A549 (cell line): Measurements from ENCODE around the gene IRF9. TPM values are rescaled to one million over a fixed set of nuclear protein-coding genes. Genes with fewer than 3 reads are reported as not detected.
A peak's percentile ranks its signal among the peaks of the same experiment; 100 is the strongest.

Experiments used
- CBX2 ChIP-seq: fragments of 200-600 bp; sonication (generic); IDR thresholded peaks from 2 replicates; pipeline ENCODE4 v1.6.1; 2016; ENCODE audit warnings: low read depth, mild to moderate bottlenecking, borderline replicate concordance
- CBX8 ChIP-seq: fragments of 200-600 bp; sonication (generic); IDR thresholded peaks from 2 replicates; pipeline ENCODE4 v1.6.1; 2016
- CEBPB ChIP-seq, 2 experiments: fragments of >200 bp in 1 of 2; sonication (Bioruptor Twin) in 1 of 2; formaldehyde crosslinking in 1 of 2; IDR thresholded peaks; 2 replicates each; pipeline ENCODE4 v1.6.1; 2012 to 2016
- CTCF ChIP-seq: fragments of >200 bp; sonication (Bioruptor Twin); formaldehyde crosslinking; IDR thresholded peaks from 3 replicates; pipeline ENCODE4 v1.5.1; 2016
- EHF ChIP-seq: fragments of 250-450 bp; sonication (Bioruptor Pico); IDR thresholded peaks from 2 replicates; pipeline ENCODE4 v1.5.0; 2020; ENCODE audit warnings: mild to moderate bottlenecking
- EHMT2 ChIP-seq: fragments of 200-600 bp; sonication (generic); IDR thresholded peaks from 2 replicates; pipeline ENCODE4 v1.6.1; 2016; ENCODE audit warnings: antibody characterized with exemption, low read depth, mild to moderate bottlenecking, moderate library complexity
- ELK1 ChIP-seq: fragments of 150-350 bp; IDR thresholded peaks from 2 replicates; pipeline ENCODE4 v1.6.1; 2014; ENCODE audit warnings: low read depth, mild to moderate bottlenecking, low read length
- EP300 ChIP-seq, 2 experiments: fragments of >200 bp; sonication (Bioruptor Twin); formaldehyde crosslinking; IDR thresholded peaks; 2 replicates in 1 of 2; 3 replicates in 1 of 2; pipeline ENCODE4 v1.6.1; 2016 to 2017
- ESRRA ChIP-seq: fragments of 150-350 bp; IDR thresholded peaks from 2 replicates; pipeline ENCODE4 v1.6.1; 2014; ENCODE audit warnings: mild to moderate bottlenecking, low read length, borderline replicate concordance
- FOXS1 ChIP-seq: fragments of 250-450 bp; sonication (Bioruptor Pico); IDR thresholded peaks from 2 replicates; pipeline ENCODE4 v1.5.0; 2020; ENCODE audit warnings: mild to moderate bottlenecking, moderate library complexity
- HDAC2 ChIP-seq: fragments of 200-600 bp; sonication (generic); IDR thresholded peaks from 2 replicates; pipeline ENCODE4 v1.6.1; 2016
- HEYL ChIP-seq: fragments of 250-450 bp; sonication (Bioruptor Pico); IDR thresholded peaks from 2 replicates; pipeline ENCODE4 v1.8.0; 2021; ENCODE audit warnings: mild to moderate bottlenecking, moderate library complexity
- HOXA7 ChIP-seq: fragments of 250-450 bp; sonication (Bioruptor Pico); IDR thresholded peaks from 2 replicates; pipeline ENCODE4 v1.5.0; 2020; ENCODE audit warnings: mild to moderate bottlenecking, moderate library complexity
- HOXB13 ChIP-seq: fragments of 250-450 bp; sonication (Bioruptor Pico); IDR thresholded peaks from 2 replicates; pipeline ENCODE4 v1.5.0; 2020; ENCODE audit warnings: low read depth, mild to moderate bottlenecking, moderate library complexity
- HOXB5 ChIP-seq: fragments of 250-450 bp; sonication (Bioruptor Pico); IDR thresholded peaks from 2 replicates; pipeline ENCODE4 v1.5.0; 2020; ENCODE audit warnings: mild to moderate bottlenecking, moderate library complexity
- JUN ChIP-seq, 2 experiments: fragments of >200 bp; sonication (Bioruptor Twin); formaldehyde crosslinking; IDR thresholded peaks; 2 replicates in 1 of 2; 3 replicates in 1 of 2; pipeline ENCODE4 v1.6.1; 2016 to 2017
- JUNB ChIP-seq: fragments of >200 bp; sonication (Bioruptor Twin); formaldehyde crosslinking; IDR thresholded peaks from 2 replicates; pipeline ENCODE4 v1.6.1; 2016
- KDM1A ChIP-seq: fragments of 200-600 bp; sonication (generic); IDR thresholded peaks from 2 replicates; pipeline ENCODE4 v1.6.1; 2016; ENCODE audit warnings: low read depth, mild to moderate bottlenecking
- KDM5A ChIP-seq: fragments of 200-600 bp; sonication (generic); IDR thresholded peaks from 2 replicates; pipeline ENCODE4 v1.6.1; 2016; ENCODE audit warnings: antibody characterized with exemption, mild to moderate bottlenecking
- MAFK ChIP-seq: fragments of 450-650 bp; IDR thresholded peaks from 2 replicates; pipeline ENCODE4 v1.6.1; 2014; ENCODE audit not compliant: partially characterized antibody
- MAZ ChIP-seq: fragments of 150-350 bp; IDR thresholded peaks from 2 replicates; pipeline ENCODE4 v1.6.1; 2014; ENCODE audit warnings: antibody characterized with exemption, low read depth, low read length, borderline replicate concordance
- MYC ChIP-seq: IDR thresholded peaks from 2 replicates; pipeline ENCODE4 v1.6.1; 2012; ENCODE audit warnings: mild to moderate bottlenecking, inconsistent platforms, low read length, improper control_type of control experiment, borderline replicate concordance
- NFE2L2 ChIP-seq: fragments of 150-350 bp; conservative IDR thresholded peaks from 2 replicates; pipeline ENCODE4 v1.6.1; 2014; ENCODE audit warnings: low read length
- NPAS2 ChIP-seq: fragments of 250-450 bp; sonication (Bioruptor Pico); IDR thresholded peaks from 2 replicates; pipeline ENCODE4 v1.8.0; 2022; ENCODE audit warnings: mild to moderate bottlenecking, moderate library complexity, borderline replicate concordance
- NR3C1 ChIP-seq: fragments of >200 bp; sonication (Bioruptor Twin); formaldehyde crosslinking; IDR thresholded peaks from 3 replicates; pipeline ENCODE4 v1.6.1; 2017
- PHF8 ChIP-seq: fragments of 200-600 bp; sonication (generic); IDR thresholded peaks from 2 replicates; pipeline ENCODE4 v1.6.1; 2016; ENCODE audit warnings: low read depth, mild to moderate bottlenecking, antibody characterized with exemption, moderate library complexity, borderline replicate concordance
- POLR2A ChIP-seq: IDR thresholded peaks from 2 replicates; pipeline ENCODE4 v1.6.1; 2012; ENCODE audit warnings: mild to moderate bottlenecking, low read length
- POLR2AphosphoS2 ChIP-seq: conservative IDR thresholded peaks from 2 replicates; pipeline ENCODE4 v1.6.1; 2012; ENCODE audit warnings: low read length, improper control_type of control experiment, inconsistent platforms
- RAD21 ChIP-seq, 2 experiments: fragments of >200 bp in 1 of 2; sonication (Bioruptor Twin) in 1 of 2; formaldehyde crosslinking in 1 of 2; IDR thresholded peaks in 1 of 2; conservative IDR thresholded peaks in 1 of 2; 2 replicates in 1 of 2; 3 replicates in 1 of 2; pipeline ENCODE4 v1.6.1; 2012 to 2018; ENCODE audit warnings: inconsistent platforms in 1 of 2
- RARB ChIP-seq: fragments of 250-450 bp; sonication (Bioruptor Pico); IDR thresholded peaks from 2 replicates; pipeline ENCODE4 v1.8.0; 2021; ENCODE audit warnings: mild to moderate bottlenecking, moderate library complexity
- RFX5 ChIP-seq: fragments of 450-650 bp; IDR thresholded peaks from 2 replicates; pipeline ENCODE4 v1.7.1; 2014; ENCODE audit warnings: antibody characterized with exemption, mild to moderate bottlenecking, moderate library complexity
- RNF2 ChIP-seq: fragments of 200-600 bp; sonication (generic); IDR thresholded peaks from 2 replicates; pipeline ENCODE4 v1.6.1; 2016; ENCODE audit warnings: low read depth, mild to moderate bottlenecking, antibody characterized with exemption, moderate library complexity, borderline replicate concordance
- SMC3 ChIP-seq: fragments of >200 bp; sonication (Bioruptor Twin); formaldehyde crosslinking; IDR thresholded peaks from 3 replicates; pipeline ENCODE4 v1.6.1; 2018; ENCODE audit warnings: inconsistent platforms
- SREBF2 ChIP-seq: fragments of 450-650 bp; IDR thresholded peaks from 2 replicates; pipeline ENCODE4 v1.6.1; 2014; ENCODE audit warnings: mild to moderate bottlenecking, moderate library complexity
- TFCP2L1 ChIP-seq: fragments of 250-450 bp; sonication (Bioruptor Pico); IDR thresholded peaks from 2 replicates; pipeline ENCODE4 v1.5.0; 2021; ENCODE audit warnings: mild to moderate bottlenecking
- TP53 ChIP-seq: fragments of 250-450 bp; sonication (Bioruptor Pico); IDR thresholded peaks from 2 replicates; pipeline ENCODE4 v1.5.0; 2021; ENCODE audit warnings: mild to moderate bottlenecking, moderate library complexity
- ZFP36 ChIP-seq: fragments of 450-650 bp; IDR thresholded peaks from 2 replicates; pipeline ENCODE4 v1.6.1; 2014; ENCODE audit warnings: borderline replicate concordance; ENCODE audit not compliant: partially characterized antibody
- ZSCAN20 ChIP-seq: fragments of 250-450 bp; sonication (Bioruptor Pico); IDR thresholded peaks from 2 replicates; pipeline ENCODE4 v1.8.0; 2022; ENCODE audit warnings: mild to moderate bottlenecking, moderate library complexity
- polyA plus RNA-seq, 4 experiments: library from polyadenylated mRNA; depleted of rRNA in 3 of 4; stranded (reverse); fragments of >200 nt; fragmentation: RNase III in 1 of 4; extraction: RNeasy Plus Mini Kit Qiagen cat#74134 plus additional on column Dnase treatment in 1 of 4; gene quantifications; 2 replicates in 3 of 4; 3 replicates in 1 of 4; pipeline ENCODE4 v1.2.3, GENCODE V29; 2011 to 2017
- TF ChIP-seq, protein P1 (sequence below): fragments of >200 bp; sonication (Bioruptor Twin); formaldehyde crosslinking; IDR thresholded peaks from 3 replicates; pipeline ENCODE4 v1.6.1; 2016
- TF ChIP-seq, protein P2 (sequence below): IDR thresholded peaks from 2 replicates; pipeline ENCODE4 v1.6.1; 2012

Gene IRF9
- polyA plus RNA-seq, 2 of the 4 experiments (the other 2 are of a cell fraction), result 19.0 to 23.1 TPM

GRCh38 chr14:24195186-24196070 is 34.4 kb downstream of the IRF9 start, which contains the start of gene TM9SF1 (continued):
- TF ChIP-seq EHF, result no peak
- no peak for TF ChIP-seq CBX8
- TF ChIP-seq CTCF, result no peak
- TF ChIP-seq NPAS2 (CRISPR knock-in tag), result no peak
- peak; percentile 17; the same call in 1 of the 2 replicates for TF ChIP-seq HOXB5 (CRISPR knock-in tag)
- no peak for TF ChIP-seq POLR2AphosphoS2
- TF ChIP-seq HOXB13 (CRISPR knock-in tag), result no peak
- TF ChIP-seq RNF2, result peak; percentile 76; the same call in 1 of the 2 replicates
- TF ChIP-seq NR3C1, result no peak
- TF ChIP-seq JUNB, result no peak
- peak; percentile 50; the same call in 1 of the 2 replicates for TF ChIP-seq KDM5A
- TF ChIP-seq, protein P1, sequence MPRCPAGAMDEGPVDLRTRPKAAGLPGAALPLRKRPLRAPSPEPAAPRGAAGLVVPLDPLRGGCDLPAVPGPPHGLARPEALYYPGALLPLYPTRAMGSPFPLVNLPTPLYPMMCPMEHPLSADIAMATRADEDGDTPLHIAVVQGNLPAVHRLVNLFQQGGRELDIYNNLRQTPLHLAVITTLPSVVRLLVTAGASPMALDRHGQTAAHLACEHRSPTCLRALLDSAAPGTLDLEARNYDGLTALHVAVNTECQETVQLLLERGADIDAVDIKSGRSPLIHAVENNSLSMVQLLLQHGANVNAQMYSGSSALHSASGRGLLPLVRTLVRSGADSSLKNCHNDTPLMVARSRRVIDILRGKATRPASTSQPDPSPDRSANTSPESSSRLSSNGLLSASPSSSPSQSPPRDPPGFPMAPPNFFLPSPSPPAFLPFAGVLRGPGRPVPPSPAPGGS, result no peak
- TF ChIP-seq ZSCAN20 (CRISPR knock-in tag), result no peak
- TF ChIP-seq RAD21 (conservative IDR thresholded peaks at IDR 0.05 in 1 of 2, IDR thresholded peaks at IDR 0.05 in 1 of 2), result no peak
- TF ChIP-seq, protein P2, sequence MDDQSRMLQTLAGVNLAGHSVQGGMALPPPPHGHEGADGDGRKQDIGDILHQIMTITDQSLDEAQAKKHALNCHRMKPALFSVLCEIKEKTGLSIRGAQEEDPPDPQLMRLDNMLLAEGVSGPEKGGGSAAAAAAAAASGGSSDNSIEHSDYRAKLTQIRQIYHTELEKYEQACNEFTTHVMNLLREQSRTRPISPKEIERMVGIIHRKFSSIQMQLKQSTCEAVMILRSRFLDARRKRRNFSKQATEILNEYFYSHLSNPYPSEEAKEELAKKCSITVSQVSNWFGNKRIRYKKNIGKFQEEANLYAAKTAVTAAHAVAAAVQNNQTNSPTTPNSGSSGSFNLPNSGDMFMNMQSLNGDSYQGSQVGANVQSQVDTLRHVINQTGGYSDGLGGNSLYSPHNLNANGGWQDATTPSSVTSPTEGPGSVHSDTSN, result peak; percentile 20; the same call in 1 of the 2 replicates
- TF ChIP-seq RFX5, result no peak
- TF ChIP-seq KDM1A, result no peak
- TF ChIP-seq SMC3, result no peak
- no peak for TF ChIP-seq ZFP36
- TF ChIP-seq NFE2L2, result no peak
- no peak for TF ChIP-seq FOXS1 (CRISPR knock-in tag)
- TF ChIP-seq HEYL (CRISPR knock-in tag), result no peak
- no peak for TF ChIP-seq CBX2
- peak; percentile 78 for TF ChIP-seq POLR2A
- TF ChIP-seq ELK1, result no peak
- no peak for TF ChIP-seq RARB (CRISPR knock-in tag)
- TF ChIP-seq MAFK, result no peak
- peak; percentile 78 to 94; a peak in 4 of 5 replicates for TF ChIP-seq JUN (IDR thresholded peaks at IDR 0.05)
- TF ChIP-seq MYC, result peak; percentile 60; the same call in 1 of the 2 replicates
- no peak for TF ChIP-seq ESRRA
- TF ChIP-seq EP300 (IDR thresholded peaks at IDR 0.05), result no peak
- no peak for TF ChIP-seq MAZ
- TF ChIP-seq HDAC2, result no peak
- TF ChIP-seq TP53 (CRISPR knock-in tag), result 0 out of 2 replicates have a peak, but pooled peaks have one; percentile 11
- no peak for TF ChIP-seq EHMT2
- no peak for TF ChIP-seq HOXA7 (CRISPR knock-in tag)
- no peak for TF ChIP-seq CEBPB (IDR thresholded peaks at IDR 0.05)
- no peak; the same call in 1 of the 2 replicates for TF ChIP-seq TFCP2L1 (CRISPR knock-in tag)
- no peak for TF ChIP-seq SREBF2
- peak; percentile 62; the same call in 1 of the 2 replicates for TF ChIP-seq PHF8
